ENCODE results near the gene ACER1.

DNA sequence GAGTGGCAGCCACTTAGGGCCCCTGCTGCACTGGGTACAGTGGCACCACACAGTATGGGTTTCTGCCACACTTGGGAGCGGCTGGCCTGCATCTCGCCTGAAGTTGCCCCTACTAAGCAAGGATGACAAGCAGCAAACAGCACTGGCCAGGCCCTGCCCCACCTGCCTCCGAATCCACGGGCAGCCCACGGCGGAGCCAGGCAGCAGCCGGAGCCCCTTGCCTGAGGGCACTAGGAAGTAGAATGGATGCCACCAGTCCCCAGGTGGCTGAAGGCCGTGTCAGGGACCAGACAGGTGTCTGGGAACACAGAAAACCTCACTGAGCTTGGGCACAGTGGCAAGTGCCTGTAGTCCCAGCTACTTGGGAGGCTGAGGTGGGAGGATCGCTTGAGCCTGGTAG is 73.0 kb downstream of the ACER1 start:
- TF ChIP-seq, protein P1, sequence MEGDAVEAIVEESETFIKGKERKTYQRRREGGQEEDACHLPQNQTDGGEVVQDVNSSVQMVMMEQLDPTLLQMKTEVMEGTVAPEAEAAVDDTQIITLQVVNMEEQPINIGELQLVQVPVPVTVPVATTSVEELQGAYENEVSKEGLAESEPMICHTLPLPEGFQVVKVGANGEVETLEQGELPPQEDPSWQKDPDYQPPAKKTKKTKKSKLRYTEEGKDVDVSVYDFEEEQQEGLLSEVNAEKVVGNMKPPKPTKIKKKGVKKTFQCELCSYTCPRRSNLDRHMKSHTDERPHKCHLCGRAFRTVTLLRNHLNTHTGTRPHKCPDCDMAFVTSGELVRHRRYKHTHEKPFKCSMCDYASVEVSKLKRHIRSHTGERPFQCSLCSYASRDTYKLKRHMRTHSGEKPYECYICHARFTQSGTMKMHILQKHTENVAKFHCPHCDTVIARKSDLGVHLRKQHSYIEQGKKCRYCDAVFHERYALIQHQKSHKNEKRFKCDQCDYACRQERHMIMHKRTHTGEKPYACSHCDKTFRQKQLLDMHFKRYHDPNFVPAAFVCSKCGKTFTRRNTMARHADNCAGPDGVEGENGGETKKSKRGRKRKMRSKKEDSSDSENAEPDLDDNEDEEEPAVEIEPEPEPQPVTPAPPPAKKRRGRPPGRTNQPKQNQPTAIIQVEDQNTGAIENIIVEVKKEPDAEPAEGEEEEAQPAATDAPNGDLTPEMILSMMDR (IDR thresholded peaks at IDR 0.05 in 4 of 5, conservative IDR thresholded peaks at IDR 0.05 in 1 of 5) = no peak
- TF ChIP-seq POLR2A (IDR thresholded peaks at IDR 0.05) = no peak
